ENCODE results near the gene PHLPP1.

DNA sequence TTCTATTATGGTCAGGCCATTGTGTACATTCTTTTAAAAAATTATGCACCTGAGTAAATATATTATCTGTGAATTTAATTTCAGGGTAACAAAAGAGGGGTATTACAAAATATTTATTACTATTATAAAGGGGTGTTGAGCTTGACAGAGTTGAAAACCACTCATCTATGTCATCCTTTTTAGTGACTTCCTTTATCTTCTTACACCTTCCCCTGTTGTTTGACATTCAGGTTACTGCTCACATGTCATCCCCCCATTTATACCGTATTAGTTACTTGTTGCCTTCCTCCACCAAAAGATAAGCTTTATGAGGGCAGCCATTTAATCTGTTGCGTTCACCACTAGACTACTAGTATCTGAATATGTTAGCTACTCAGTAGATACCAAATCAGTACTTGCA lies 313.0 kb downstream of the PHLPP1 start:
- no peak for TF ChIP-seq CTCF (conservative IDR thresholded peaks at IDR 0.05 in 1 of 2, IDR thresholded peaks at IDR 0.05 in 1 of 2; ENCODE audit: low read depth in 1 of 2, low read length in 2 of 2)
- no peak for TF ChIP-seq EZH2 (IDR thresholded peaks at IDR 0.05; ENCODE audit: low read length, missing control alignments)
